HepG2 (cell line): ENCODE data around the gene KLHL12. TPM values are rescaled to one million over a fixed set of nuclear protein-coding genes. Genes with fewer than 3 reads are reported as not detected.

Experiments used
- ATF1 ChIP-seq: IDR thresholded peaks from 2 replicates; pipeline ENCODE4 v1.6.1; 2016; ENCODE audit warnings: mild to moderate bottlenecking, control low read depth
- ATF7-NPFF ChIP-seq: sonication (generic); formaldehyde crosslinking; IDR thresholded peaks from 2 replicates; pipeline ENCODE4 v1.8.1; 2023; ENCODE audit warnings: mild to moderate bottlenecking, low read depth, missing genetic modification reagents, moderate library complexity
- ISL2 ChIP-seq: sonication (generic); formaldehyde crosslinking; IDR thresholded peaks from 2 replicates; pipeline ENCODE4 v1.5.0; 2020; ENCODE audit warnings: missing genetic modification reagents
- MAFG ChIP-seq: sonication (generic); formaldehyde crosslinking; IDR thresholded peaks from 2 replicates; pipeline ENCODE4 v1.5.1; 2020; ENCODE audit warnings: mild to moderate bottlenecking, missing genetic modification reagents
- MAX ChIP-seq: IDR thresholded peaks from 2 replicates; pipeline ENCODE4 v1.6.1; 2012; ENCODE audit warnings: inconsistent platforms
- MAZ ChIP-seq, 2 experiments: sonication (generic) in 1 of 2; formaldehyde crosslinking in 1 of 2; IDR thresholded peaks; 2 replicates each; pipeline versions ENCODE4 v1.5.0 to v1.6.1; 2012 to 2020; ENCODE audit warnings: low read depth in 2 of 2, mild to moderate bottlenecking in 2 of 2, borderline replicate concordance in 1 of 2, improper control_type of control experiment in 1 of 2, low read length in 1 of 2, missing genetic modification reagents in 1 of 2, moderate library complexity in 1 of 2
- NCOA5 ChIP-seq: sonication (generic); formaldehyde crosslinking; IDR thresholded peaks from 2 replicates; pipeline ENCODE4 v1.4.0; 2020; ENCODE audit warnings: missing genetic modification reagents
- NFAT5 ChIP-seq: sonication (generic); formaldehyde crosslinking; IDR thresholded peaks from 2 replicates; pipeline ENCODE4 v1.4.0; 2020; ENCODE audit warnings: missing genetic modification reagents
- PRDM4 ChIP-seq: sonication (generic); formaldehyde crosslinking; IDR thresholded peaks from 2 replicates; pipeline ENCODE4 v1.9.0; 2021; ENCODE audit warnings: missing genetic modification reagents, borderline replicate concordance
- RBM22 ChIP-seq: fragments of 200-400 bp; formaldehyde crosslinking; optimal IDR thresholded peaks from 2 replicates; pipeline ENCODE3; 2017; ENCODE audit warnings: mild to moderate bottlenecking, low read length, moderate library complexity
- SALL1 ChIP-seq: sonication (generic); formaldehyde crosslinking; IDR thresholded peaks from 2 replicates; pipeline ENCODE4 v1.8.0; 2022; ENCODE audit warnings: mild to moderate bottlenecking, missing genetic modification reagents
- SETDB1 ChIP-seq: sonication (generic); formaldehyde crosslinking; IDR thresholded peaks from 2 replicates; pipeline ENCODE4 v1.5.1; 2020; ENCODE audit warnings: missing genetic modification reagents, mild to moderate bottlenecking, borderline replicate concordance
- SOX5 ChIP-seq: IDR thresholded peaks from 2 replicates; pipeline ENCODE4 v1.6.1; 2016; ENCODE audit warnings: borderline replicate concordance
- SRF ChIP-seq: IDR thresholded peaks from 2 replicates; pipeline ENCODE4 v1.6.1; 2011; ENCODE audit warnings: mild to moderate bottlenecking, low read depth, low read length, moderate library complexity
- TAF15 ChIP-seq: fragments of 200-400 bp; formaldehyde crosslinking; IDR thresholded peaks from one replicate; pipeline ENCODE4 v1.6.1; 2018; ENCODE audit warnings: mild to moderate bottlenecking, low read depth, low read length; ENCODE audit not compliant: poor library complexity, severe bottlenecking
- ZFY ChIP-seq: sonication (generic); formaldehyde crosslinking; IDR thresholded peaks from 2 replicates; pipeline ENCODE4 v1.4.0; 2020; ENCODE audit warnings: missing genetic modification reagents
- ZNF232 ChIP-seq: sonication (generic); formaldehyde crosslinking; IDR thresholded peaks from 2 replicates; pipeline ENCODE4 v1.4.0; 2020; ENCODE audit warnings: missing genetic modification reagents, borderline replicate concordance
- ZNF674 ChIP-seq: sonication (generic); formaldehyde crosslinking; IDR thresholded peaks from 2 replicates; pipeline ENCODE4 v1.5.0; 2020; ENCODE audit warnings: low read depth, mild to moderate bottlenecking, missing genetic modification reagents
- ZNF678 ChIP-seq: sonication (generic); formaldehyde crosslinking; IDR thresholded peaks from 2 replicates; pipeline ENCODE4 v1.4.0; 2020; ENCODE audit warnings: mild to moderate bottlenecking, missing genetic modification reagents
- ZNF720 ChIP-seq: sonication (generic); formaldehyde crosslinking; IDR thresholded peaks from 2 replicates; pipeline ENCODE4 v1.4.0; 2020; ENCODE audit warnings: missing genetic modification reagents
- ZNF761 ChIP-seq: sonication (generic); formaldehyde crosslinking; conservative IDR thresholded peaks from 2 replicates; pipeline ENCODE4 v1.4.0; 2020; ENCODE audit warnings: mild to moderate bottlenecking, missing genetic modification reagents
- ZNF883 ChIP-seq: sonication (generic); formaldehyde crosslinking; IDR thresholded peaks from 2 replicates; pipeline ENCODE4 v1.5.1; 2020; ENCODE audit warnings: mild to moderate bottlenecking, missing genetic modification reagents; ENCODE audit errors: not compliant biosample characterization
- polyA plus RNA-seq, 8 experiments: library from polyadenylated mRNA; depleted of rRNA in 3 of 8; stranded (reverse) in 7 of 8; unstranded in 1 of 8; fragments of >200 nt; fragmentation: Illumina TruSeq in 4 of 8; extraction: Trizol in 4 of 8; gene quantifications; 2 replicates each; pipeline versions ENCODE4 v1.2.1 to v1.2.3, GENCODE V29; 2011 to 2016; ENCODE audit warnings: low read depth in 4 of 8, missing spikeins in 1 of 8, mixed read lengths in 1 of 8; ENCODE audit not compliant: insufficient read depth in 1 of 8
- total RNA-seq, 5 experiments: library from RNA; depleted of rRNA; stranded (reverse); fragments of >200 nt; fragmentation: Illumina TruSeq; extraction: Trizol; gene quantifications; 2 replicates each; pipeline ENCODE4 v1.2.3, GENCODE V29; 2016; ENCODE audit warnings: low read depth in 1 of 5

The KLHL12 gene
- total and polyA plus RNA-seq, 2 of the 13 experiments (the other 11 are each of a cell fraction or from before 2014, with no cell fraction given) = 19.2 to 25.2 TPM

- 0 out of 2 replicates have a peak, but pooled peaks have one; percentile 54 for TF ChIP-seq NFAT5 (CRISPR knock-in tag)
- TF ChIP-seq MAX = no peak; the same call in 1 of the 2 replicates
- TF ChIP-seq ZFY (CRISPR knock-in tag) = peak; percentile 88
- TF ChIP-seq MAFG = no peak
- TF ChIP-seq ZNF678 (CRISPR knock-in tag) = no peak
- TF ChIP-seq SOX5 = no peak; the same call in 1 of the 2 replicates
- no peak for TF ChIP-seq SRF
- TF ChIP-seq ZNF720 = no peak
- TF ChIP-seq ATF7-NPFF = peak; percentile 88
- no peak for TF ChIP-seq PRDM4 (CRISPR knock-in tag)
- TF ChIP-seq RBM22 = peak; percentile 69
- TF ChIP-seq ZNF883 = peak; percentile 37
- TF ChIP-seq ATF1 (CRISPR knock-in tag) = no peak
- peak; percentile 79; the same call in 1 of the 2 replicates for TF ChIP-seq ZNF232
- no peak for TF ChIP-seq MAZ (IDR thresholded peaks at IDR 0.05; ENCODE audit: borderline replicate concordance, low read depth, low read length)
- TF ChIP-seq MAZ (CRISPR knock-in tag; IDR thresholded peaks at IDR 0.05; ENCODE audit: low read depth) = peak; percentile 64
- peak; percentile 80 for TF ChIP-seq SALL1
- no peak for TF ChIP-seq NCOA5 (CRISPR knock-in tag)
- peak; percentile 80 for TF ChIP-seq TAF15
- no peak for TF ChIP-seq ZNF674 (CRISPR knock-in tag)
- TF ChIP-seq ZNF761 (CRISPR knock-in tag) = peak; percentile 99
- peak; percentile 74; the same call in 1 of the 2 replicates for TF ChIP-seq ISL2
- TF ChIP-seq SETDB1 = no peak
Measured at GRCh38 chr1:202888531-202889360, 38.3 kb downstream of the KLHL12 start, which contains the start of gene RABIF (continued).
